Endodermal cell (in vitro differentiated cells): ENCODE measurements around the gene GYPB. TPM values are rescaled to one million over a fixed set of nuclear protein-coding genes. Genes with fewer than 3 reads are reported as not detected.
"Not testable (repeated sequence)": the region's sequence is repeated elsewhere in the genome, so short reads cannot be mapped to it uniquely, and the experiment has no call there.

ENCODE experiments used
- DNase-seq: peaks from one replicate; pipeline ENCODE4 v3.0.0-alpha.2; 2017
- H3K27ac ChIP-seq: 2 replicates; pipeline ENCODE4 v1.5.1; 2013; ENCODE audit warnings: mild to moderate bottlenecking, low read depth, low read length, moderate library complexity
- H3K27me3 ChIP-seq: 2 replicates; pipeline ENCODE4 v1.6.1; 2013; ENCODE audit warnings: mild to moderate bottlenecking, low read length, moderate library complexity; ENCODE audit not compliant: insufficient read depth, control insufficient read depth, poor library complexity, severe bottlenecking
- H3K36me3 ChIP-seq: 2 replicates; pipeline ENCODE4 v1.7.0; 2013; ENCODE audit warnings: mild to moderate bottlenecking, low read length, moderate library complexity; ENCODE audit not compliant: control insufficient read depth, insufficient read depth
- H3K4me1 ChIP-seq: one replicate; pipeline ENCODE4 v1.7.0; 2013; ENCODE audit warnings: low read length; ENCODE audit not compliant: control insufficient read depth, insufficient read depth
- H3K4me3 ChIP-seq: 2 replicates; pipeline ENCODE4 v1.5.1; 2013; ENCODE audit warnings: mild to moderate bottlenecking, low read length, moderate library complexity
- H3K9ac ChIP-seq: 2 replicates; pipeline ENCODE4 v1.6.1; 2013; ENCODE audit warnings: mild to moderate bottlenecking, low read length, moderate library complexity; ENCODE audit not compliant: poor library complexity, severe bottlenecking; ENCODE audit errors: extremely low read depth
- H3K9me3 ChIP-seq: 2 replicates; pipeline ENCODE4 v1.6.1; 2013; ENCODE audit warnings: mild to moderate bottlenecking, low read length, moderate library complexity; ENCODE audit not compliant: control insufficient read depth
- H3K27ac Mint-ChIP-seq: 2 replicates; pipeline ENCODE4 v1.8.0; 2020; ENCODE audit warnings: mixed read lengths
- H3K27me3 Mint-ChIP-seq: 2 replicates; pipeline ENCODE4 v1.8.0; 2021; ENCODE audit warnings: mild to moderate bottlenecking, mixed read lengths; ENCODE audit not compliant: insufficient read depth
- H3K36me3 Mint-ChIP-seq: 2 replicates; pipeline ENCODE4 v1.8.0; 2020; ENCODE audit warnings: low read depth, mixed read lengths
- H3K4me1 Mint-ChIP-seq: 2 replicates; pipeline ENCODE4 v1.8.0; 2020; ENCODE audit warnings: mixed read lengths
- H3K4me3 Mint-ChIP-seq: 2 replicates; pipeline ENCODE4 v1.8.0; 2020; ENCODE audit warnings: mild to moderate bottlenecking, moderate library complexity, mixed read lengths
- H3K9me3 Mint-ChIP-seq: 2 replicates; pipeline ENCODE4 v1.8.0; 2020; ENCODE audit warnings: mild to moderate bottlenecking, mixed read lengths
- CTCF ChIP-seq: fragments of 200-600 bp; sonication (generic); conservative IDR thresholded peaks from 2 replicates; pipeline ENCODE4 v1.5.0; 2021; ENCODE audit warnings: antibody characterized with exemption, mild to moderate bottlenecking
- WGBS, 2 experiments: methylation state at CpG; one replicate each; pipeline versions ENCODE4 v1.1.5 to v1.1.7; 2013; ENCODE audit warnings: missing lambda C conversion rate in 2 of 2, mixed read lengths in 1 of 2; ENCODE audit not compliant: insufficient coverage in 1 of 2, insufficient read length in 1 of 2; 5-methylcytosine and 5-hydroxymethylcytosine counted together
- long read RNA-seq, 4 experiments: library from polyadenylated mRNA in 2 of 4; library from RNA in 1 of 4; library from capped mRNA in 1 of 4; stranded (forward) in 3 of 4; unstranded in 1 of 4; transcript quantifications; one replicate each; pipeline ENCODE4 v2.0.0, GENCODE V29; 2020 to 2021; ENCODE audit warnings: inconsistent platforms in 1 of 4
- polyA plus RNA-seq, 2 experiments: library from polyadenylated mRNA; stranded (reverse); fragments of 50-300 nt; gene quantifications; one replicate each; pipeline ENCODE4 v1.2.3, GENCODE V29; 2013
- total RNA-seq, 2 donors: library from RNA; stranded (reverse); fragmentation: NEBNext Ultra II Directional in 1 of 2; extraction: Animal tissue kit (Norgen Biotek cat#: 25700) in 1 of 2; gene quantifications; 2 replicates in 1 of 2; 3 replicates in 1 of 2; pipeline ENCODE4 v1.2.1, GENCODE V29; 2021

GYPB gene
- 1 to 10 TPM; 1.2 to 1.5 TPM for total RNA-seq
- 7.2 TPM for polyA plus RNA-seq (2013, experiment 1 of 2)
- polyA plus RNA-seq (2013, experiment 2 of 2): 12.4 TPM
- long read RNA-seq, experiment 1: 0 reads
- long read RNA-seq, experiment 2, partial matches to known transcripts: 0 of 1 reads
- long read RNA-seq, experiment 2, other reads (novel, unspliced or antisense): 0 of 1 reads
- long read RNA-seq, experiment 3, partial matches to known transcripts: 0 of 3 reads
- long read RNA-seq, experiment 3, other reads (novel, unspliced or antisense): 2 of 3 reads
- long read RNA-seq, experiment 4: 0 reads

GRCh38 chr4:144019277-144019676 lies at the start of gene GYPB:
Gene GYPB (minus strand): TSS chr4:144019380. CDS start chr4:144019287, 93 bp downstream.
- H3K9ac ChIP-seq, H3K36me3 Mint-ChIP-seq, H3K27me3 ChIP-seq, H3K9me3 Mint-ChIP-seq, H3K36me3 ChIP-seq, H3K4me3 ChIP-seq, H3K27ac ChIP-seq, H3K27ac Mint-ChIP-seq, H3K4me1 ChIP-seq, H3K9me3 ChIP-seq, H3K4me1 Mint-ChIP-seq, DNase-seq, H3K27me3 Mint-ChIP-seq, H3K4me3 Mint-ChIP-seq: not testable (repeated sequence)
- 93% methylated on average over 2 of the region's 3 CpGs; no CpG with 5 or more reads in 1 of the 2 experiments for WGBS, 2 experiments

- H3K4me1 Mint-ChIP-seq, H3K27ac ChIP-seq, H3K36me3 ChIP-seq, H3K9ac ChIP-seq, H3K9me3 ChIP-seq, H3K27me3 Mint-ChIP-seq, H3K4me3 ChIP-seq, H3K36me3 Mint-ChIP-seq, DNase-seq, H3K4me3 Mint-ChIP-seq, H3K4me1 ChIP-seq, H3K27me3 ChIP-seq, H3K27ac Mint-ChIP-seq: not testable (repeated sequence)
- peaks cover 26% of the 10 kb centered on the region for H3K9me3 Mint-ChIP-seq
Observed at GRCh38 chr4:144061556-144061955, 42.4 kb upstream of the GYPB start.

- WGBS, 2 experiments: 94% methylated on average over 3 of the region's 3 CpGs; no CpG with 5 or more reads in 1 of the 2 experiments
- not testable (repeated sequence) for H3K27me3 ChIP-seq, H3K4me3 ChIP-seq, H3K36me3 ChIP-seq, H3K27ac Mint-ChIP-seq, H3K9ac ChIP-seq, H3K4me3 Mint-ChIP-seq, H3K27me3 Mint-ChIP-seq, H3K4me1 Mint-ChIP-seq, H3K36me3 Mint-ChIP-seq, H3K9me3 ChIP-seq, H3K4me1 ChIP-seq, DNase-seq, H3K27ac ChIP-seq
- peaks cover 26% of the 10 kb centered on the region for H3K9me3 Mint-ChIP-seq
Observed at GRCh38 chr4:144060234-144060859, 41.2 kb upstream of the GYPB start.

GRCh38 chr4:144056800-144057199 lies 37.6 kb upstream of the GYPB start:
- H3K27ac ChIP-seq: no peak overlapping the region
- no peak for TF ChIP-seq CTCF
- H3K4me1 ChIP-seq: no peaks in the 10 kb centered on the region
- H3K9me3 Mint-ChIP-seq: peaks cover 20% of the 10 kb centered on the region
- no peaks in the 10 kb centered on the region for H3K27me3 Mint-ChIP-seq
- H3K27ac Mint-ChIP-seq: no peak overlapping the region
- no peaks in the 10 kb centered on the region for H3K4me1 Mint-ChIP-seq
- no peak for DNase-seq
- H3K9ac ChIP-seq: no peak overlapping the region
- H3K36me3 ChIP-seq: no peaks in the 10 kb centered on the region
- H3K4me3 ChIP-seq: no peak overlapping the region
- 95 to 100% methylated on average over 4 of the region's 4 CpGs for WGBS, 2 experiments
- H3K27me3 ChIP-seq: no peaks in the 10 kb centered on the region
- peaks cover 9% of the 10 kb centered on the region for H3K9me3 ChIP-seq
- H3K36me3 Mint-ChIP-seq: peaks cover 6% of the 10 kb centered on the region
- H3K4me3 Mint-ChIP-seq: no peak overlapping the region

- not testable (repeated sequence) for H3K36me3 Mint-ChIP-seq, H3K27me3 ChIP-seq, H3K4me3 Mint-ChIP-seq, H3K27ac Mint-ChIP-seq, H3K4me1 ChIP-seq, H3K9me3 Mint-ChIP-seq, H3K36me3 ChIP-seq, H3K4me3 ChIP-seq, H3K9ac ChIP-seq, DNase-seq, H3K4me1 Mint-ChIP-seq, H3K27me3 Mint-ChIP-seq, H3K27ac ChIP-seq, H3K9me3 ChIP-seq
- WGBS, 2 experiments: 100% methylated on average over 3 of the region's 3 CpGs; no CpG with 5 or more reads in 1 of the 2 experiments
Observed at GRCh38 chr4:144055336-144055735, 36.2 kb upstream of the GYPB start.

GRCh38 chr4:144051494-144051893 lies 32.3 kb upstream of the GYPB start:
- DNase-seq, H3K9ac ChIP-seq, H3K4me1 Mint-ChIP-seq, H3K36me3 Mint-ChIP-seq, H3K4me1 ChIP-seq, H3K27ac Mint-ChIP-seq, H3K27me3 Mint-ChIP-seq, H3K27me3 ChIP-seq, H3K4me3 ChIP-seq, H3K9me3 Mint-ChIP-seq, H3K36me3 ChIP-seq, H3K4me3 Mint-ChIP-seq, H3K9me3 ChIP-seq, H3K27ac ChIP-seq: not testable (repeated sequence)
- 91% methylated on average over 1 of the region's 1 CpG; no CpG with 5 or more reads in 1 of the 2 experiments for WGBS, 2 experiments
